GM21367 (cell line): Measurements from ENCODE around the gene C1orf56.
A peak's percentile ranks its signal among the peaks of the same experiment; 100 is the strongest.
"Not testable (repeated sequence)": the region's sequence is repeated elsewhere in the genome, so short reads cannot be mapped to it uniquely, and the experiment has no call there.

Experiments used
- ATAC-seq: cut with Tn5 transposase; IDR thresholded peaks from one replicate; pipeline ENCODE4 v1.9.1; 2021; ENCODE audit not compliant: unreplicated experiment

C1orf56 gene

DNA sequence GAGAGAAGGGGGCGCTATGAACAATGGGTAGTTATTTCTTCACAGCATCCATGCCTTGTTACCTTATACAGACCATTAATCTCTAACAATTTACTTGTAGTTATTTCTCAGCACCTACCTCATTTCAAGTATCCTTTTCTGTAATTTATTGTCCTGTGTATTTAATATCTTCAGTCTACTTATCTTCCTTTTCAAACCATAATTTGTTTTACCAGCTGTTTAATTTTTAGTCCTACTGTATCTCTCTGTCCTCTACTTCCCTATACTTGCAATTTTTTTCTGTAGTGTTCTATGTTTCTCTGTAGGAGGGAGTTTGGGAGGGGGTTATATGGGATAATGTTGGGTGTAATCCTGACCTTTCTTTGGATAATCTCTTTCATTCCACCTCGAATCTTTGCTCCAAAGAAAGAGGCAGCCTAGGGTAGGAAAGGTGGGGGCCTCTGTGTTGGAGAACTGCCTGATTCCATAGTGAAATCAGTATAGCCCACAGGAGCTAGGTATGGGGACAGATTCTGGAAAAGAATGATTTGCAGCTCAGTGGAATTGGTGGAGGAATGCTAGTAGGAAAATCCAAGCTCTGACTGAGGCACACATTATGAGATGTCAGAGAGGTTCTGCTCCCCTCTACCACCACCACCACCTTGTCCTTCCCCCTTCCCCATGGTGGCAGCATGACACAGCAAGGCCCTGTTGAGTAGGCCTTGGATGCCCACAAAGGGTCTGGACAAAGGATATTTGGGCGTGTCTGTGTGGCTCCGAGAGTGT is 13.3 kb downstream of the C1orf56 start:
- no peak for ATAC-seq

DNA sequence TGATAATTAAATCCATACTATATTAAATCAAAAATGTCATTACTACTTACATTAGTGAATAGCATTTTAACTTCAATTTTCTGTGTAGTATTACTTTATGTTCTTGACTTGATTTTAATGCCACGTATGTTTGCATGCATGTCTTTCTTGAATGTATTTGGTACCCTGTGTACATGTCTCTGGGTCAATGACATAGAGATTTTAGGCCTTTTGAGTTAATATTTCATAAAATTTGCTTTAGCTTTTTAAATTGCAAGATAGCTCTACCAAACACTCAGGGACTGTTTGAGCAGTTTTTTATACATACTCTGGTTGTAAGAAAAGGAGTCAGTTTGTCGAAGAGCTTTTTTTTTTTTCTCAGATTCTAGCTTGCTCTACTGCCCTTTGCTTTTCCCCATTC is 14.2 kb downstream of the C1orf56 start:
- no peak for ATAC-seq

DNA sequence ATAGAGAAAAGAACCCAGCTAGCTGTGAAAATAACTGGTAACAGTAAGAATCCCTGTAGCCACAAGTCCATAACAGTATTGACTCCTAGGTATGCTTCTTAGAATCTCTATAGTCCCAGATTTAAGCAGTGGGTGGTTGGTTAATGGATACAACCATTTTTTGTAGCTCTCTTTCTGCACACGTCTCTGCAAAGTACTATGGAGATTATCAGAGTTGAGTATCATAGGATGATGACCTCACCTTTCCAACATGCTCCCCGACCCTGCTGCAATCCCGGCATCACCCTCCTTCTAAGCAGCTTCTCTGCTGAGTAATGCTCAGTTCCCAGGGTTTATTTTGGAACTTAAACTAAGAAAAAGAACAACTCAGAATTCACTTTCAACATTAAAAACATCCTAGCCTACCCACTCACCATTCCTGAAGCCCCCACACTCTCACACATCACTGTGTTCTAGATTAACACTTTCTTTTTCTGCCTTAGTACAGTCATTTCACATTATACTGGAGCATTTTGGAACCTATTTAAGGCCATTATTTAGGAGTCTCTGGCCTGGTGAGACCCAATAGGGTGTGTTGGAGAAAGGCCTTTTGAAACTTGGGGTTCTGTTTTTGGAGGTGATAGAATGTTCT is 15.3 kb downstream of the C1orf56 start:
- no peak for ATAC-seq

DNA sequence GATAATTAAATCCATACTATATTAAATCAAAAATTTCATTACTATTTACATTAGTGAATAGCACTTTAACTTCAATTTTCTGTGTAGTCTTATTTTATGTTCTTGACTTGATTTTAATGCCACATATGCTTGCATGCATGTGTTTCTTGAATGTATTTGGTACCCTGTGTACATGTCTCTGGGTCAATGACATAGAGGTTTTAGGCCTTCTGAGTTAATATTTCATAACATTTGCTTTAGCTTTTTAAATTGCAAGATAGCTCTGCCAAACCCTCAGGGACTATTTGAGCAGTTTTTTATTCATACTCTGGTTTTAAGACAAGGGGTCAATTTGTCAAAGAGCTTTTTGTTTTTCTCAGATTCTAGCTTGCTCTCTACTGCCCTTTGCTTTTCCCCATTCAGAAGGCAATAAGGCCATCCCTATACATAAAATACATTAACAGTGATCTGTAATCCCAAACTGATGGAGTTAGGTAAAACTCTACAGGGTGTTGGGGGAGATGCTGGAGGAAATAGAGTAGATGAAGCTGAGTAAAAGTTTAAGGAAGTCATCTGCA is 17.6 kb downstream of the C1orf56 start:
- no peak for ATAC-seq

DNA sequence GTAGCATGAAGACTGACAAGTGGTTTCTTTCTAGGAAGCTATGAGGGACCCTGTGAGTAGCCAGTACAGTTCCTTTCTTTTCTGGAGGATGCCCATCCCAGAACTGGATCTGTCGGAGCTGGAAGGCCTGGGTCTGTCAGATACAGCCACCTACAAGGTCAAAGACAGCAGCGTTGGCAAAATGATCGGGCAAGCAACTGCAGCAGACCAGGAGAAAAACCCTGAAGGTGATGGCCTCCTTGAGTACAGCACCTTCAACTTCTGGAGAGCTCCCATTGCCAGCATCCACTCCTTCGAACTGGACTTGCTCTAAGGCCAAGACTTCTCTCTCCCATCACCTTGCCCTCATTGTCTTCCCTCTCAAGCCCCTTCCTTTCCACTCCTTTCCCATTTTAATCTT is 19.6 kb downstream of the C1orf56 start:
- ATAC-seq, result no peak

DNA sequence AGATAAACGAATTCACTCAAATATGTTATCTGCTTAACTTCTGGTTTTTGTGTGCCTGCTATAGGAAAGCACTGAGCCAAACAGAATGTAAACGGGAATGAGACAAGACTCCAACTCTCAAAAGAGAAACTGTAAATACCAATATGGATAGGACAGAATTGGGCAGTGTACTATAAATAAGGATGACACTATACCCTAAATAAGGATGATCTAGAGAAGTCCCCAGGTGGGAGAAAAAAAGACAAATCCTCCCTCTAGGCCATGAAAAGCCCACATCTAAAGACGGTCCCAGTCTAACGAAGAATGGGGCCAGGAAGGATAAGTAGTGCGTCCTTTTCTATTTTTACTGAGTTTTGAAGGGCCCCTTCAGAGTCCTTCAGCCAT is 21.5 kb downstream of the C1orf56 start:
- no peak for ATAC-seq

DNA sequence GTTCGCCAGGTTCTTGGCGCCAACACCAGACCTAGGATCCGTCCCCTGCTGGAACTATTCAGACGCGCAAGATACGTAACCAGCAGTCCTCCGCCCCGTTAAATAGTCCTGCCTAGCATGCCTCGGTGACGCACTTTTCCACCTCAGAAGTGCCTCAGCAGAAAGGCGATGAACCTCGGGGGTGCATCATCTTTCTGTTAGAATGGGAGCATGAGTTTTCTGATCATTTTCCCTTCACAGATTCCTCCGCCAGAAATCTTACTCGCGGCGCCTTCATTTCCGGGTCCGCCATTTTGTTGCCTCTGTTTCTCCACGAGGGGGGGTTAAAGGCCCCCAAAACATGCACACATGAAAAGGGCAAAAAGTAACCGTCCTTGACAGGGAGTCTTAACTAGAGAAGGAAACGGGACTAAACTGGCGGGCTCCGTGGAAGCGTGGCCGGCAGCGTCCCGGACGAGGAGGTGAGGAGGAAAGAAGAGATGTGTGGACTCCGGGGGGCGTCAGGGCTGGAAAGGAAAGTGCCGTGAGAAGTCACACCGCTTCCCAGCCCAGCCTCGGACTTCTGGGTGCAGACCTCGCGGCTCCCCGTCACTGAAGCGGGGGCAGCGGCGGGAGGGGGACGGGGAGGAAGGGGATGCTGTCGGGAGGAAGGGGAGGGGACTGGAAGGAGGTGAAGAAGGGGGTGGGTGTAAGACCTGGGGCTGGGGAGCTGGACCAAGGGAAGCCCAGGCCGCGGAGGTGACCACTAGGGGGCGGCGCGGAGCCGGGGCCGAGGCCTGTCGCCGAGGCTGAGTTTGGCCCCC is 23.1 kb downstream of the C1orf56 start, which contains the start of gene GABPB2:
Gene GABPB2, plus strand, starts transcription at position 288 of the 803 bp plus-strand sequence. CDS start 17,429 bp downstream, outside the sequence.
- peak; percentile 60 for ATAC-seq

DNA sequence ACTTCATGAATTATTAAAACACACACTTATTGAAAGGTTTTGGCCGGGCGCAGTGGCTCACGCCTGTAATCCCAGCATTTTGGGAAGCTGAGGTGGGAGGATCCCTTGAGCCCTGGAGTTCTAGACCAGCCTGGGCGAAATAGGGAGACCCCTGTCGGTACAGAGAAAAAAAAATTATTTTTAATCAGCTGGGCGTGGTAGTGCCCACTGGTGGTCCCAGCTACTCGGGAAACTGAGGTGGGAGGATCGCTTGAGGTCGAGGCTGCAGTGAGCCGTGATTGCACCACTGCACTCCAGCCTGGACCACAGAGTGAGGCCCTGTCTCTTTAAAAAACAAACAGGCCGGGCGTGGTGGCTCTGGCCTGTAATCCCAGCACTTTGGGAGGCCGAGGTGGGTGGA is 24.7 kb downstream of the C1orf56 start:
- no peak for ATAC-seq

DNA sequence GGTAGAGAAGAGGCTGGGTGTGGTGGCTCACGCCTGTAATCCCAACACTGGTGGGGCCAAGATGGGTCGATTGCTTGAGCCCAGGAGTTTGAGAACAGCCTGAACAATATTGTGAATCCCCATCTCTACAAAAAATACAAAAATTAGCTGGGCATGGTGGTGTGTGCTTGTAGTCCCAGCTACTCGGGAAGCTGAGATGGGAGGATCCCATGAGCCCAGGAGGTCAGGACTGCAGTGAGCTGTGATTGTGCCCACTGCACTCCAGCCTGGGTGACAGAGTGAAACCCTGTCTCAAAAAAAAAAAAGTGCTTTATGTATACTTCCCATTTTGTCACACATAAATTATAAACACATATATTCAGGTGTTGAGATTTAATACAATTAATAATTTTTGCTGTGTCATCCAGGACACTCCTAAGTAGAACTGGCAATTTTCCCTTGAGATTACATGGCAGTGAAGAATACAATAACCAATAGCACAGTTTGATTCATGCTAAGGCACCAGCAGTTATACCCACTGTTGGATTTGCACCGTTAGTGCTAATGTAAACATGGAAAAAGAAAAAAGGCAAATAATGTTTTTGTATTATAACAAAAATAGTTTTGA is 38.5 kb downstream of the C1orf56 start:
- ATAC-seq, result no peak

DNA sequence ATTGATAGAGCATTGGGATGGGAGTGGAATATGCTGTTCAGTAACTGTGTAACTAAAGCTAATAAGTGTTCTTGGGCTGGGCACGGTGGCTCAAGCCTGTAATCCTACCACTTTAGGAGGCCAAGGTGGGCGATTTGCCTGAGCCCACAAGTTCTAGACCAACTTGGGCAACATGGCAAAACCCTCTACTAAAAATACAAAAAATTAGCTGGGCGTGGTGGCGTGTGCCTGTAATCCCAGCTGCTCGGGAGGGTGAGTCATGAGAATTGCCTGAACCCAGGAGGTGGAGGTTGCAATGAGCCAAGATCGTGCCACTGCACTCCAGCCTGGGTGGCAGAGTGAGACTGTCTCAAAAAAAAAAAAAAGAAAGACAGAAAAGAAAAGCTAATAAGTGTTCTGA is 49.9 kb downstream of the C1orf56 start:
- ATAC-seq, result not testable (repeated sequence)

DNA sequence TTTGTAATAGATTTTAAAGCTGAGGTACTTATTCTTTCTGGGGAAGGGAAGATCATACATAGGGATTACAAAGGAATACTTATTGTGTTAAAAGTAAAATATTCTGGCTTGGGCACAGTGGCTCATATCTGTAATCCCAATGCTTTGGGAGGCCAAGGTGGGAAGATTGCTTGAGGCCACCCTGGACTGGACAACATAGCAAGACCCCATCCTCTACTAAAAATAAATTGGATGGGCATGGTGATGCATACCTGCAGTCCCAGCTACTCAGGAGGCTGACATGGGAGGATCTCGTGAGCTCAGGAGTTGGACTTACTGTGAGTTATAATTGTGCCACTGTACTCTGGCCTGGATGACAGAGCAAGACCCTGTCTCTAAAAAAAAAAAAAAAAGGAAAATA is 50.6 kb downstream of the C1orf56 start:
- no peak for ATAC-seq
